Measurements from ENCODE around the gene SLX9. TPM values are rescaled to one million over a fixed set of nuclear protein-coding genes. Genes with fewer than 3 reads are reported as not detected.

The SLX9 gene
- total RNA-seq, 1 experiment from 2014 or later, result 77.2 TPM

GRCh38 chr21:44987886-44988606 lies 48.2 kb downstream of the SLX9 start:
- no peak overlapping the region for H3K4me3 Mint-ChIP-seq
- CTCF ChIA-PET, result interaction anchor here (1.0 to 1.7 kb wide), 3 partner anchors 39 to 150 kb away, joined by 3 to 6 read pairs (median 4); no protein-coding TSS in a partner anchor
- H3K27ac Mint-ChIP-seq, result no peak overlapping the region
- TF ChIP-seq NR2C2 (CRISPR knock-in tag; IDR thresholded peaks at IDR 0.05) (no peak), ZMAT4 (CRISPR knock-in tag; IDR thresholded peaks at IDR 0.05) (no peak), STAT6 (CRISPR knock-in tag; conservative IDR thresholded peaks at IDR 0.05; ENCODE audit: low read depth) (no peak), PRRX2 (CRISPR knock-in tag; IDR thresholded peaks at IDR 0.05) (no peak), NR3C1 (CRISPR knock-in tag; conservative IDR thresholded peaks at IDR 0.05; ENCODE audit: low read depth) (no peak), CBFB (CRISPR knock-in tag; IDR thresholded peaks at IDR 0.05; ENCODE audit: low read depth) (no peak), KAT7 (CRISPR knock-in tag; IDR thresholded peaks at IDR 0.05; ENCODE audit: borderline replicate concordance) (no peak), FOXK1 (CRISPR knock-in tag; IDR thresholded peaks at IDR 0.05) (no peak), ZNF512 (CRISPR knock-in tag; IDR thresholded peaks at IDR 0.05; ENCODE audit: borderline replicate concordance) (no peak), ZSCAN18 (CRISPR knock-in tag; IDR thresholded peaks at IDR 0.05) (no peak), CREM (CRISPR knock-in tag; IDR thresholded peaks at IDR 0.05) (no peak), ZNF416 (CRISPR knock-in tag; IDR thresholded peaks at IDR 0.05) (no peak), GRHL2 (CRISPR knock-in tag; IDR thresholded peaks at IDR 0.05; ENCODE audit: insufficient replicate concordance, severe bottlenecking) (no peak), ZNF532 (CRISPR knock-in tag; IDR thresholded peaks at IDR 0.05; ENCODE audit: borderline replicate concordance) (no peak), ATF3 (CRISPR knock-in tag; conservative IDR thresholded peaks at IDR 0.05) (no peak), TP53 (CRISPR knock-in tag; IDR thresholded peaks at IDR 0.05) (no peak), ELF4 (CRISPR knock-in tag; IDR thresholded peaks at IDR 0.05; ENCODE audit: low read depth) (no peak), ZBTB43 (CRISPR knock-in tag; IDR thresholded peaks at IDR 0.05) (no peak), SMAD4 (CRISPR knock-in tag; IDR thresholded peaks at IDR 0.05) (no peak)
- no peaks in the 10 kb centered on the region for H3K27me3 Mint-ChIP-seq (ENCODE audit: low read depth)
- POLR2A ChIA-PET, result no interaction called here
- ATAC-seq (no peak), DNase-seq (ENCODE audit: low spot score) (no peak)
- H3K36me3 Mint-ChIP-seq, result no peaks in the 10 kb centered on the region
- H3K4me1 Mint-ChIP-seq, result no peaks in the 10 kb centered on the region
- H3K9me3 Mint-ChIP-seq, result no peaks in the 10 kb centered on the region
